ENCODE data around the gene BCKDHA. TPM values are rescaled to one million over a fixed set of nuclear protein-coding genes. Genes with fewer than 3 reads are reported as not detected.

BCKDHA gene
- total RNA-seq, 4 donors from 2014 or later: 18.2 to 36.7 (median 21.6) TPM

GRCh38 chr19:41352609-41353465 lies 44.8 kb upstream of the BCKDHA start:
- Histone ChIP-seq H3K4me3 (peak overlapping the region; percentile 65 to 70), H3K4me1 (peaks cover 0 to 6% of the 10 kb centered on the region in 2 donors), H3K9me3 (no peaks in the 10 kb centered on the region), H3K27me3 (no peaks in the 10 kb centered on the region), H3K27ac (peak overlapping the region; percentile 90 to 96), H3K36me3 (no peaks in the 10 kb centered on the region)
- intact Hi-C loops (cut with DNase I; ENCODE audit: low total_unique reads): no loop called here
- DNase-seq: peak; percentile 67 to 71
- TF ChIP-seq CTCF (IDR thresholded peaks at IDR 0.05) (peak; percentile 34 to 65 (median 44)), POLR2A (IDR thresholded peaks at IDR 0.05) (no peak)

GRCh38 chr19:41353466-41354342 lies 43.9 kb upstream of the BCKDHA start, which contains the start of gene TGFB1:
TSS of gene TGFB1 (minus strand) at chr19:41353922. CDS start at chr19:41353044, 878 bp downstream.
- Histone ChIP-seq H3K36me3 (no peaks in the 10 kb centered on the region), H3K9me3 (no peaks in the 10 kb centered on the region), H3K27me3 (no peaks in the 10 kb centered on the region), H3K27ac (peak within 1 kb of the TSS; percentile 90 to 96), H3K4me3 (peak within 1 kb of the TSS; percentile 65 to 70), H3K4me1 (peaks cover 0 to 6% of the 10 kb centered on the region in 2 donors)
- intact Hi-C loops (cut with DNase I; ENCODE audit: low total_unique reads): no loop called here
- peak; percentile 89 for DNase-seq
- TF ChIP-seq CTCF (IDR thresholded peaks at IDR 0.05): peak; percentile 89 to 95 (median 92)
- peak in 1 of 2 donors; percentile 66 for TF ChIP-seq POLR2A (IDR thresholded peaks at IDR 0.05)

- no peak for TF ChIP-seq CTCF (IDR thresholded peaks at IDR 0.05)
- no peak for TF ChIP-seq POLR2A (IDR thresholded peaks at IDR 0.05)
- H3K36me3 ChIP-seq: no peaks in the 10 kb centered on the region
- H3K27me3 ChIP-seq: no peaks in the 10 kb centered on the region
- peak overlapping the region; percentile 90 to 96 for H3K27ac ChIP-seq
- H3K4me3 ChIP-seq: peak overlapping the region; percentile 65 to 70
- DNase-seq: peak in 1 of 2 donors; percentile 28
- intact Hi-C loops (cut with DNase I; ENCODE audit: low total_unique reads): no loop called here
- H3K9me3 ChIP-seq: no peaks in the 10 kb centered on the region
- H3K4me1 ChIP-seq: peaks cover 0 to 6% of the 10 kb centered on the region in 2 donors
These were observed 43.2 kb upstream of the BCKDHA start for GRCh38 chr19:41354343-41354953.

GRCh38 chr19:41355035-41355434 lies 42.6 kb upstream of the BCKDHA start:
- H3K4me3 ChIP-seq: no peak overlapping the region
- no peaks in the 10 kb centered on the region for H3K27me3 ChIP-seq
- no peaks in the 10 kb centered on the region for H3K36me3 ChIP-seq
- TF ChIP-seq CTCF (IDR thresholded peaks at IDR 0.05) (no peak), POLR2A (IDR thresholded peaks at IDR 0.05) (no peak)
- intact Hi-C loops (cut with DNase I; ENCODE audit: low total_unique reads): no loop called here
- peak overlapping the region in 1 of 2 donors; percentile 96 for H3K27ac ChIP-seq
- no peaks in the 10 kb centered on the region for H3K9me3 ChIP-seq
- DNase-seq: no peak
- H3K4me1 ChIP-seq: peaks cover 0 to 6% of the 10 kb centered on the region in 2 donors
